ENCODE results near the gene TALDO1. TPM values are rescaled to one million over a fixed set of nuclear protein-coding genes. Genes with fewer than 3 reads are reported as not detected.

TALDO1 gene
- total and polyA plus RNA-seq, 2 of the 8 experiments (the other 6 are each of a cell fraction or from before 2014, with no cell fraction given): 265 to 308 TPM

GRCh38 chr11:767238-767637, 20.0 kb downstream of the TALDO1 start:
- DNase-seq (ENCODE audit: low read depth in 1 of 2, low spot score in 2 of 2) (no peak), FAIRE-seq (no peak)
- Histone ChIP-seq H3K4me1 (replicated peaks in 1 of 4; ENCODE audit: control insufficient read depth in 3 of 4, insufficient read depth in 4 of 4, low read length in 3 of 4) (peaks cover 0 to 12% (median 7%) of the 10 kb centered on the region in 4 experiments; a peak in 6 of 7 replicates), H3K9ac (replicated peaks in 1 of 4; ENCODE audit: extremely low read depth in 1 of 4, low read depth in 3 of 4, low read length in 3 of 4) (no peak overlapping the region), H3K27ac (ENCODE audit: low read depth, low read length) (no peak overlapping the region), H3K36me3 (ENCODE audit: control insufficient read depth in 2 of 4, insufficient read depth in 4 of 4, low read length in 3 of 4) (peaks cover 16 to 51% (median 33%) of the 10 kb centered on the region in 4 experiments), H2BK12ac (ENCODE audit: low read depth, low read length) (no peak overlapping the region), H4K20me1 (replicated peaks in 1 of 2; ENCODE audit: control insufficient read depth in 1 of 2, insufficient read depth in 2 of 2, low read length in 2 of 2) (peaks cover 16 to 36% of the 10 kb centered on the region in 2 experiments), H3K18ac (ENCODE audit: extremely low read depth, low read length) (no peak overlapping the region), H3K14ac (ENCODE audit: insufficient read length) (no peak overlapping the region), H4K8ac (ENCODE audit: extremely low read depth, insufficient read depth, low read length) (no peak overlapping the region), H2AFZ (ENCODE audit: low read length) (no peak overlapping the region), H2BK15ac (ENCODE audit: low read length) (no peak overlapping the region), H4K5ac (ENCODE audit: insufficient read length, low read depth, low read length) (no peak overlapping the region), H3K4ac (replicated peaks; ENCODE audit: insufficient read length, low read depth, low read length) (no peak overlapping the region), H3K4me2 (ENCODE audit: insufficient read depth in 1 of 2, low read depth in 2 of 2, low read length in 2 of 2) (no peak overlapping the region), H3K4me3 (ENCODE audit: extremely low read depth in 1 of 4, insufficient read depth in 2 of 4, low read depth in 3 of 4, low read length in 4 of 4) (no peak overlapping the region), H3K79me1 (ENCODE audit: low read depth, low read length) (peaks cover 7% of the 10 kb centered on the region; the same call in 1 of the 2 replicates), H3K27me3 (replicated peaks in 1 of 4; ENCODE audit: control insufficient read depth in 3 of 4, extremely low read depth in 1 of 4, insufficient read depth in 3 of 4, low read length in 3 of 4) (no peaks in the 10 kb centered on the region), H3K56ac (replicated peaks; ENCODE audit: insufficient read length, low read depth, low read length) (no peak overlapping the region), H3K23ac (ENCODE audit: insufficient read length) (no peak overlapping the region), H2BK5ac (ENCODE audit: low read depth, low read length) (no peak overlapping the region), H3K23me2 (ENCODE audit: low read depth, low read length) (no peaks in the 10 kb centered on the region), H3K79me2 (ENCODE audit: control insufficient read depth in 1 of 2, insufficient read depth in 2 of 2, low read length in 2 of 2) (no peaks in the 10 kb centered on the region), H4K91ac (replicated peaks; ENCODE audit: insufficient read length, low read length) (no peak overlapping the region), H2BK20ac (ENCODE audit: low read length) (no peak overlapping the region), H2AK5ac (ENCODE audit: low read depth, low read length) (no peak overlapping the region), H3K9me3 (ENCODE audit: insufficient read depth in 2 of 2, low read depth in 1 of 2, low read length in 1 of 2) (no peaks in the 10 kb centered on the region), H2BK120ac (replicated peaks; ENCODE audit: low read depth, low read length) (no peak overlapping the region)
- WGBS, 2 experiments (ENCODE audit: extremely low coverage in 1 of 2, insufficient coverage in 1 of 2, insufficient read length in 1 of 2, insufficient replicate concordance in 2 of 2, low coverage in 1 of 2, low lambda C conversion rate in 2 of 2, missing lambda C conversion rate in 1 of 2): 86% methylated on average over 11 of the region's 11 CpGs; no CpG with 5 or more reads in 1 of the 2 experiments
- ChIA-PET CTCF (ENCODE audit: partially characterized antibody) (interaction anchor here (3.0 kb wide), 1 partner anchor 9 kb away, joined by 13 read pairs; no protein-coding TSS in a partner anchor), POLR2A (ENCODE audit: partially characterized antibody) (interaction anchor here (0.6 to 35.3 kb wide), 3 partner anchors 0 to 126 kb away, joined by 3 to 636 read pairs (median 636); partner anchors contain the start of genes GATD1 and TALDO1)
- no peak for TF ChIP-seq ATF3 (IDR thresholded peaks at IDR 0.05; ENCODE audit: insufficient read depth, low read depth, low read length)
- no peak for TF ChIP-seq CTCF (IDR thresholded peaks at IDR 0.05; ENCODE audit: control extremely low read depth in 1 of 3, insufficient read depth in 1 of 3, low read depth in 1 of 3, low read length in 3 of 3)
- TF ChIP-seq TAF1 (IDR thresholded peaks at IDR 0.05; ENCODE audit: low read depth, low read length): no peak
- no peak for TF ChIP-seq MAX (IDR thresholded peaks at IDR 0.05)
- TF ChIP-seq TAF7 (optimal IDR thresholded peaks at IDR 0.05; ENCODE audit: borderline replicate concordance, low read depth, low read length): no peak
- no peak for TF ChIP-seq GTF2F1 (IDR thresholded peaks at IDR 0.05; ENCODE audit: borderline replicate concordance, low read depth, low read length)
- no peak for TF ChIP-seq YY1 (IDR thresholded peaks at IDR 0.05; ENCODE audit: low read depth, low read length)
- TF ChIP-seq RXRA (IDR thresholded peaks at IDR 0.05; ENCODE audit: insufficient read depth, low read depth, low read length): no peak
- no peak for TF ChIP-seq NRF1 (IDR thresholded peaks at IDR 0.05; ENCODE audit: low read depth, low read length)
- no peak for TF ChIP-seq RNF2 (IDR thresholded peaks at IDR 0.05; ENCODE audit: borderline replicate concordance, low read depth, low read length, missing control alignments, poor library complexity, severe bottlenecking)

Data from H1 (cell line).